Measurements from ENCODE around the gene CHIA.

CHIA gene

GRCh38 chr1:111285879-111286278 lies 4.8 kb upstream of the CHIA start:
- no peak for DNase-seq (ENCODE audit: low spot score)
- TF ChIP-seq, protein P1, sequence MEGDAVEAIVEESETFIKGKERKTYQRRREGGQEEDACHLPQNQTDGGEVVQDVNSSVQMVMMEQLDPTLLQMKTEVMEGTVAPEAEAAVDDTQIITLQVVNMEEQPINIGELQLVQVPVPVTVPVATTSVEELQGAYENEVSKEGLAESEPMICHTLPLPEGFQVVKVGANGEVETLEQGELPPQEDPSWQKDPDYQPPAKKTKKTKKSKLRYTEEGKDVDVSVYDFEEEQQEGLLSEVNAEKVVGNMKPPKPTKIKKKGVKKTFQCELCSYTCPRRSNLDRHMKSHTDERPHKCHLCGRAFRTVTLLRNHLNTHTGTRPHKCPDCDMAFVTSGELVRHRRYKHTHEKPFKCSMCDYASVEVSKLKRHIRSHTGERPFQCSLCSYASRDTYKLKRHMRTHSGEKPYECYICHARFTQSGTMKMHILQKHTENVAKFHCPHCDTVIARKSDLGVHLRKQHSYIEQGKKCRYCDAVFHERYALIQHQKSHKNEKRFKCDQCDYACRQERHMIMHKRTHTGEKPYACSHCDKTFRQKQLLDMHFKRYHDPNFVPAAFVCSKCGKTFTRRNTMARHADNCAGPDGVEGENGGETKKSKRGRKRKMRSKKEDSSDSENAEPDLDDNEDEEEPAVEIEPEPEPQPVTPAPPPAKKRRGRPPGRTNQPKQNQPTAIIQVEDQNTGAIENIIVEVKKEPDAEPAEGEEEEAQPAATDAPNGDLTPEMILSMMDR (IDR thresholded peaks at IDR 0.05; ENCODE audit: extremely low read depth, missing control alignments) = no peak

DNA sequence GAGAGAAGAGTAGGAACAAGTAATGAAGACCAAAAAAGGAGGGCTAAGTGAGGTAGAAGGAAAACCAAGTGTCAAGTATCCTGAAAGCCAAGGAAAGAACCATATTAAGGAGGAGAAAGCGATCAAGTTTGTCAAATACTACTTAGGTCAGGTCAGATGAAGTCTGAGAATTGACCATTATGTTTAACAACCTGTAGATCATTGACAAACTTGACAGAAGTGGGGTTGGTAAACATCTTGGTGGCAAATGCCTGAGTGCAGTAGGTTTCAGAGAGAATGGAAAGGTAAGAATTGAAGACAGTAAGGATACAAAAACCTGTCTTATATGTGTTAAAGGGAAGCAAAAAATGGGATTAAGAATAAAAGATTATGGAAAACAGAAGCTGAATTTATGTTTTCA lies 3.7 kb upstream of the CHIA start:
- DNase-seq (ENCODE audit: low spot score) = no peak
- TF ChIP-seq, protein P1 (IDR thresholded peaks at IDR 0.05; ENCODE audit: extremely low read depth, missing control alignments) = no peak

- TF ChIP-seq, protein P1 (IDR thresholded peaks at IDR 0.05; ENCODE audit: extremely low read depth, missing control alignments) = no peak
These were observed 1.3 kb upstream of the CHIA start for GRCh38 chr1:111289371-111289770.

GRCh38 chr1:111290104-111290503 lies 547 bp upstream of the CHIA start:
- TF ChIP-seq, protein P1 (IDR thresholded peaks at IDR 0.05; ENCODE audit: extremely low read depth, missing control alignments) = no peak
- no peak for DNase-seq (ENCODE audit: low spot score)

More at GRCh38 chr1:111289371-111289770, 1.3 kb upstream of the CHIA start:
- no peak for DNase-seq (ENCODE audit: low spot score)

- DNase-seq (ENCODE audit: low spot score) = no peak
- TF ChIP-seq, protein P1 (IDR thresholded peaks at IDR 0.05; ENCODE audit: extremely low read depth, missing control alignments) = no peak
These were observed 3.7 kb downstream of the CHIA start for GRCh38 chr1:111294390-111294789.

DNA sequence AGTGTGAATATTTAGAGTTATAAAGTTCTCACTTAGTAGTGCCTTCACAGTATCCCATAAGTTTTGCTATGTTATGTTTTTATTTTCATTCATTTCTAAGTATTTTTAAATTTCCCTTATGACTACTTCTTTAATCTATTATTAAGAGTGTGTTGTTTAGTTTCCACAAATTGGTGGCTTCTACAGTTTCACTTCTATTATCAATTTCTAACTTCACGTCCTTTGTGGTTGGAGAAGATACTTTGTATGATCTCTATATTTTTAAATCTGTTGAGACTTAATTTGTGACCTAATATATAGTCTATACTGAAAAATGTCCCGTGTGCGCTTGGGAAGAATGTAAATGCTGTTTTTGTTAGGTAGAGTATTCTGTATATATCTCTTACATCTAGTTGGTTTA lies 11.7 kb downstream of the CHIA start:
- no peak for DNase-seq (ENCODE audit: low spot score)
- TF ChIP-seq, protein P1 (IDR thresholded peaks at IDR 0.05; ENCODE audit: extremely low read depth, missing control alignments) = no peak

GRCh38 chr1:111309690-111310089 lies 19.0 kb downstream of the CHIA start:
- TF ChIP-seq, protein P1 (IDR thresholded peaks at IDR 0.05; ENCODE audit: extremely low read depth, missing control alignments) = no peak
- no peak for DNase-seq (ENCODE audit: low spot score)

Measured in GM20000 (cell line).